WTC11 (cell line): ENCODE measurements around the gene RAB3IL1.

Experiments used
- FOXJ3 ChIP-seq: sonication (generic); formaldehyde crosslinking; IDR thresholded peaks from 2 replicates; pipeline ENCODE4 v1.9.0; 2021; ENCODE audit warnings: missing genetic modification reagents, mild to moderate bottlenecking, borderline replicate concordance
- GABPB1 ChIP-seq: sonication (generic); formaldehyde crosslinking; IDR thresholded peaks from 2 replicates; pipeline ENCODE4 v1.8.1; 2023; ENCODE audit warnings: mild to moderate bottlenecking, missing genetic modification reagents
- GRHL2 ChIP-seq: fragments of 250-450 bp; sonication (Bioruptor Pico); IDR thresholded peaks from 2 replicates; pipeline ENCODE4 v1.8.0; 2022; ENCODE audit warnings: mild to moderate bottlenecking, moderate library complexity; ENCODE audit not compliant: insufficient replicate concordance, severe bottlenecking
- NFYB ChIP-seq: sonication (generic); formaldehyde crosslinking; conservative IDR thresholded peaks from 2 replicates; pipeline ENCODE4 v1.8.0; 2022; ENCODE audit warnings: low read depth, missing genetic modification reagents
- TEAD1 ChIP-seq: sonication (generic); formaldehyde crosslinking; IDR thresholded peaks from 2 replicates; pipeline ENCODE4 v1.8.0; 2022; ENCODE audit warnings: mild to moderate bottlenecking, missing genetic modification reagents
- ZNF121 ChIP-seq: sonication (generic); formaldehyde crosslinking; IDR thresholded peaks from 2 replicates; pipeline ENCODE4 v1.8.0; 2023; ENCODE audit warnings: missing genetic modification reagents
- ZNF416 ChIP-seq: fragments of 250-450 bp; sonication (Bioruptor Pico); IDR thresholded peaks from 2 replicates; pipeline ENCODE4 v1.9.0; 2021; ENCODE audit warnings: mild to moderate bottlenecking, inconsistent platforms
- TF ChIP-seq, protein P1 (sequence below): fragments of 200-600 bp; IDR thresholded peaks from 2 replicates; pipeline ENCODE4 v1.8.0; 2022; ENCODE audit warnings: antibody characterized with exemption
- TF ChIP-seq, protein P2 (sequence below): sonication (generic); formaldehyde crosslinking; IDR thresholded peaks from 2 replicates; pipeline ENCODE4 v1.8.1; 2022; ENCODE audit warnings: missing genetic modification reagents, borderline replicate concordance
- TF ChIP-seq, protein P3 (sequence below): sonication (generic); formaldehyde crosslinking; IDR thresholded peaks from 2 replicates; pipeline ENCODE4 v1.8.1; 2023; ENCODE audit warnings: mild to moderate bottlenecking, missing genetic modification reagents, moderate library complexity

DNA sequence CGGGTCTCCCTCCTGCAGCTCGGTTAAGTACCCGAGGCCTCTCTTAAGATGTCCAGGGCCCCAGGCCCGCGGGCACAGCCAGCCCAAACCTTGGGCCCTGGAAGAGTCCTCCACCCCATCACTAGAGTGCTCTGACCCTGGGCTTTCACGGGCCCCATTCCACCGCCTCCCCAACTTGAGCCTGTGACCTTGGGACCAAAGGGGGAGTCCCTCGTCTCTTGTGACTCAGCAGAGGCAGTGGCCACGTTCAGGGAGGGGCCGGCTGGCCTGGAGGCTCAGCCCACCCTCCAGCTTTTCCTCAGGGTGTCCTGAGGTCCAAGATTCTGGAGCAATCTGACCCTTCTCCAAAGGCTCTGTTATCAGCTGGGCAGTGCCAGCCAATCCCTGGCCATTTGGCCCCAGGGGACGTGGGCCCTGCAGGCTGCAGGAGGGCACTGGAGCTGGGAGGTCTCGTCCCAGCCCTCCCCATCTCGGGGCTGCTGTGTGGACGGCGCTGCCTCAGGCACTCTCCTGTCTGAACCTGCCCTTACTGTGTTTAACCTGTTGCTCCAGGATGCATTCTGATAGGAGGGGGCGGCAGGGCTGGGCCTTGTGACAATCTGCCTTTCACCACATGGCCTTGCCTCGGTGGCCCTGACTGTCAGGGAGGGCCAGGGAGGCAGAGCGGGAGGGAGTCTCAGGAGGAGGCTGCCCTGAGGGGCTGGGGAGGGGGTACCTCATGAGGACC, 51.0 kb downstream of the RAB3IL1 start:
- TF ChIP-seq, protein P1, sequence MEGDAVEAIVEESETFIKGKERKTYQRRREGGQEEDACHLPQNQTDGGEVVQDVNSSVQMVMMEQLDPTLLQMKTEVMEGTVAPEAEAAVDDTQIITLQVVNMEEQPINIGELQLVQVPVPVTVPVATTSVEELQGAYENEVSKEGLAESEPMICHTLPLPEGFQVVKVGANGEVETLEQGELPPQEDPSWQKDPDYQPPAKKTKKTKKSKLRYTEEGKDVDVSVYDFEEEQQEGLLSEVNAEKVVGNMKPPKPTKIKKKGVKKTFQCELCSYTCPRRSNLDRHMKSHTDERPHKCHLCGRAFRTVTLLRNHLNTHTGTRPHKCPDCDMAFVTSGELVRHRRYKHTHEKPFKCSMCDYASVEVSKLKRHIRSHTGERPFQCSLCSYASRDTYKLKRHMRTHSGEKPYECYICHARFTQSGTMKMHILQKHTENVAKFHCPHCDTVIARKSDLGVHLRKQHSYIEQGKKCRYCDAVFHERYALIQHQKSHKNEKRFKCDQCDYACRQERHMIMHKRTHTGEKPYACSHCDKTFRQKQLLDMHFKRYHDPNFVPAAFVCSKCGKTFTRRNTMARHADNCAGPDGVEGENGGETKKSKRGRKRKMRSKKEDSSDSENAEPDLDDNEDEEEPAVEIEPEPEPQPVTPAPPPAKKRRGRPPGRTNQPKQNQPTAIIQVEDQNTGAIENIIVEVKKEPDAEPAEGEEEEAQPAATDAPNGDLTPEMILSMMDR, result no peak
- TF ChIP-seq ZNF121 (no peak), TEAD1 (CRISPR knock-in tag) (no peak), NFYB (no peak), FOXJ3 (CRISPR knock-in tag) (no peak), GRHL2 (CRISPR knock-in tag) (no peak), GABPB1 (CRISPR knock-in tag) (no peak), ZNF416 (CRISPR knock-in tag) (no peak)
- TF ChIP-seq, protein P2, sequence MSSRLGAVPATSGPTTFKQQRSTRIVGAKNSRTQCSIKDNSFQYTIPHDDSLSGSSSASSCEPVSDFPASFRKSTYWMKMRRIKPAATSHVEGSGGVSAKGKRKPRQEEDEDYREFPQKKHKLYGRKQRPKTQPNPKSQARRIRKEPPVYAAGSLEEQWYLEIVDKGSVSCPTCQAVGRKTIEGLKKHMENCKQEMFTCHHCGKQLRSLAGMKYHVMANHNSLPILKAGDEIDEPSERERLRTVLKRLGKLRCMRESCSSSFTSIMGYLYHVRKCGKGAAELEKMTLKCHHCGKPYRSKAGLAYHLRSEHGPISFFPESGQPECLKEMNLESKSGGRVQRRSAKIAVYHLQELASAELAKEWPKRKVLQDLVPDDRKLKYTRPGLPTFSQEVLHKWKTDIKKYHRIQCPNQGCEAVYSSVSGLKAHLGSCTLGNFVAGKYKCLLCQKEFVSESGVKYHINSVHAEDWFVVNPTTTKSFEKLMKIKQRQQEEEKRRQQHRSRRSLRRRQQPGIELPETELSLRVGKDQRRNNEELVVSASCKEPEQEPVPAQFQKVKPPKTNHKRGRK, result no peak
- TF ChIP-seq, protein P3, sequence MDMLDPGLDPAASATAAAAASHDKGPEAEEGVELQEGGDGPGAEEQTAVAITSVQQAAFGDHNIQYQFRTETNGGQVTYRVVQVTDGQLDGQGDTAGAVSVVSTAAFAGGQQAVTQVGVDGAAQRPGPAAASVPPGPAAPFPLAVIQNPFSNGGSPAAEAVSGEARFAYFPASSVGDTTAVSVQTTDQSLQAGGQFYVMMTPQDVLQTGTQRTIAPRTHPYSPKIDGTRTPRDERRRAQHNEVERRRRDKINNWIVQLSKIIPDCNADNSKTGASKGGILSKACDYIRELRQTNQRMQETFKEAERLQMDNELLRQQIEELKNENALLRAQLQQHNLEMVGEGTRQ (CRISPR knock-in tag), result no peak
